Liver (tissue), 9 donors: ENCODE measurements around the gene ABTB2. TPM values are rescaled to one million over a fixed set of nuclear protein-coding genes. Genes with fewer than 3 reads are reported as not detected.
A peak's percentile ranks its signal among the peaks of the same experiment; 100 is the strongest.
"Not testable (repeated sequence)": the region's sequence is repeated elsewhere in the genome, so short reads cannot be mapped to it uniquely, and the experiment has no call there.

ENCODE experiments used
- DNase-seq: peaks from one replicate; pipeline ENCODE4 v3.0.0-alpha.2; 2017; ENCODE audit warnings: low spot score
- H3K27ac ChIP-seq, 2 donors: one replicate each; pipeline ENCODE4 v1.7.0; 2013; ENCODE audit warnings: inconsistent platforms in 2 of 2, low read length in 2 of 2, control low read depth in 1 of 2, low read depth in 1 of 2, mild to moderate bottlenecking in 1 of 2
- H3K27me3 ChIP-seq, 4 donors: one replicate each; pipeline versions ENCODE4 v1.6.1 to v1.7.0; 2013; ENCODE audit warnings: low read length in 3 of 4, inconsistent platforms in 1 of 4, mild to moderate bottlenecking in 1 of 4, moderate library complexity in 1 of 4; ENCODE audit not compliant: control insufficient read depth in 4 of 4, insufficient read depth in 4 of 4
- H3K36me3 ChIP-seq, 4 donors: one replicate each; pipeline versions ENCODE4 v1.6.1 to v1.7.0; 2013; ENCODE audit warnings: low read length in 3 of 4, mild to moderate bottlenecking in 3 of 4, low read depth in 1 of 4, moderate library complexity in 1 of 4; ENCODE audit not compliant: control insufficient read depth in 4 of 4, insufficient read depth in 3 of 4
- H3K4me1 ChIP-seq, 4 donors: one replicate each; pipeline versions ENCODE4 v1.6.1 to v1.7.0; 2013; ENCODE audit warnings: low read length in 3 of 4, mild to moderate bottlenecking in 3 of 4, moderate library complexity in 1 of 4; ENCODE audit not compliant: control insufficient read depth in 4 of 4, insufficient read depth in 4 of 4
- H3K4me3 ChIP-seq, 3 donors: one replicate each; pipeline versions ENCODE4 v1.6.1 to v1.7.0; 2013; ENCODE audit warnings: low read length in 3 of 3, control low read depth in 1 of 3, low read depth in 1 of 3, mild to moderate bottlenecking in 1 of 3
- H3K9ac ChIP-seq, 2 donors: one replicate each; pipeline ENCODE4 v1.7.0; 2013; ENCODE audit warnings: low read length in 2 of 2, mild to moderate bottlenecking in 2 of 2, moderate library complexity in 2 of 2, control low read depth in 1 of 2, low read depth in 1 of 2
- H3K9me3 ChIP-seq, 4 donors: one replicate each; pipeline versions ENCODE4 v1.6.1 to v1.7.0; 2013; ENCODE audit warnings: low read length in 3 of 4; ENCODE audit not compliant: control insufficient read depth in 4 of 4
- EGR1 ChIP-seq, 2 donors: IDR thresholded peaks; 2 replicates each; pipeline ENCODE4 v1.6.1; 2016 to 2018; ENCODE audit warnings: antibody characterized with exemption in 2 of 2, low read depth in 2 of 2
- FOXA1 ChIP-seq: IDR thresholded peaks from 2 replicates; pipeline ENCODE4 v1.6.1; 2016; ENCODE audit warnings: antibody characterized with exemption
- FOXA2 ChIP-seq: IDR thresholded peaks from 2 replicates; pipeline ENCODE4 v1.6.1; 2016; ENCODE audit warnings: antibody characterized with exemption
- GABPA ChIP-seq, 2 donors: IDR thresholded peaks in 1 of 2; conservative IDR thresholded peaks in 1 of 2; 2 replicates each; pipeline ENCODE4 v1.6.1; 2016; ENCODE audit warnings: antibody characterized with exemption in 2 of 2, mild to moderate bottlenecking in 1 of 2, moderate library complexity in 1 of 2
- HNF4A ChIP-seq, 2 donors: conservative IDR thresholded peaks; 2 replicates each; pipeline ENCODE4 v1.6.1; 2016; ENCODE audit warnings: antibody characterized with exemption in 2 of 2, mild to moderate bottlenecking in 2 of 2
- JUND ChIP-seq, 2 donors: IDR thresholded peaks; 2 replicates each; pipeline ENCODE4 v1.6.1; 2016; ENCODE audit warnings: antibody characterized with exemption in 2 of 2
- NR2F2 ChIP-seq: IDR thresholded peaks from 2 replicates; pipeline ENCODE4 v1.6.1; 2016; ENCODE audit warnings: antibody characterized with exemption
- RAD21 ChIP-seq, 2 donors: IDR thresholded peaks; 2 replicates each; pipeline ENCODE4 v1.6.1; 2016; ENCODE audit warnings: antibody characterized with exemption in 2 of 2, mild to moderate bottlenecking in 2 of 2
- RXRA ChIP-seq, 2 donors: IDR thresholded peaks; 2 replicates each; pipeline ENCODE4 v1.6.1; 2017 to 2018; ENCODE audit warnings: antibody characterized with exemption in 2 of 2, mild to moderate bottlenecking in 1 of 2
- SP1 ChIP-seq: IDR thresholded peaks from 2 replicates; pipeline ENCODE4 v1.6.1; 2018; ENCODE audit warnings: antibody characterized with exemption, mild to moderate bottlenecking
- TAF1 ChIP-seq: conservative IDR thresholded peaks from 2 replicates; pipeline ENCODE4 v1.6.1; 2016; ENCODE audit warnings: antibody characterized with exemption, mild to moderate bottlenecking
- YY1 ChIP-seq: IDR thresholded peaks from 2 replicates; pipeline ENCODE4 v1.6.1; 2016; ENCODE audit warnings: antibody characterized with exemption, mild to moderate bottlenecking
- WGBS: extraction: QIAGEN DNeasy Blood & Tissue Kit; methylation state at CpG from one replicate; pipeline ENCODE4 v1.1.7; 2013; 5-methylcytosine and 5-hydroxymethylcytosine counted together
- polyA plus RNA-seq, 2 donors: library from polyadenylated mRNA; stranded (reverse) in 1 of 2; unstranded in 1 of 2; fragments of 200-250 nt in 1 of 2; fragments of >200 nt in 1 of 2; fragmentation: Nextera tagmentation in 1 of 2; extraction: Ambion mirVana in 1 of 2; gene quantifications; one replicate each; pipeline versions ENCODE4 v1.2.1 to v1.2.3, GENCODE V29; 2013 to 2015
- total RNA-seq, 2 donors: library from RNA; depleted of rRNA; stranded (reverse); fragments of >200 nt; gene quantifications; one replicate each; pipeline ENCODE4 v1.2.3, GENCODE V29; 2014
- TF ChIP-seq, protein P1 (sequence below): IDR thresholded peaks from 2 replicates; pipeline ENCODE4 v1.6.1; 2016; ENCODE audit warnings: antibody characterized with exemption
- TF ChIP-seq, protein P2 (sequence below): IDR thresholded peaks from 2 replicates; pipeline ENCODE4 v1.6.1; 2016; ENCODE audit warnings: antibody characterized with exemption
- donor health status: healthy.
- donor health status: healthy.
- donor health status: healthy.
- donor health status: healthy.
- donor health status: healthy.

The ABTB2 gene
- total and polyA plus RNA-seq, 4 donors, result 2.4 to 8.9 (median 6.1) TPM

DNA sequence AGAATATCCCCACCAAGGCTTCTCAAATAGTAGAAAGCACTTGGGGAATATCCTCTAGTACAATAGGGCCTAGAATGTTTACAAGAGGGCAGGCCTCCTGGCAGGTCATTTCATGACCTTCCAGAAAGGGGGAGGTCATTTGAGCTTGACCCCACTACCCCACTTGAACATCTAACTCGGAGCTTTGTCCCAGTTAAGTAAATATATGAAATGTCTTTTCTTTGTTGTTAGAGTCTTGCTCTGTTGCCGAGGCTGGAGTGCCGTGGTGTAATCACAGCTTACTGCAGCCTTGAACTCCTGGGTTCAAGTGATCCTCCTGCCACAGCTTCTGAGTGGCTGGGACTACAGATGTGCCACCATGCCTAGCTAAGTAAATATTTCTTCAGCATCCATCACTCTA is 108.4 kb downstream of the ABTB2 start:
- TF ChIP-seq SP1, result no peak
- TF ChIP-seq YY1, result no peak
- TF ChIP-seq NR2F2, result no peak
- no peak for TF ChIP-seq EGR1 (IDR thresholded peaks at IDR 0.05; ENCODE audit: low read depth in 2 of 2)
- TF ChIP-seq, protein P1, sequence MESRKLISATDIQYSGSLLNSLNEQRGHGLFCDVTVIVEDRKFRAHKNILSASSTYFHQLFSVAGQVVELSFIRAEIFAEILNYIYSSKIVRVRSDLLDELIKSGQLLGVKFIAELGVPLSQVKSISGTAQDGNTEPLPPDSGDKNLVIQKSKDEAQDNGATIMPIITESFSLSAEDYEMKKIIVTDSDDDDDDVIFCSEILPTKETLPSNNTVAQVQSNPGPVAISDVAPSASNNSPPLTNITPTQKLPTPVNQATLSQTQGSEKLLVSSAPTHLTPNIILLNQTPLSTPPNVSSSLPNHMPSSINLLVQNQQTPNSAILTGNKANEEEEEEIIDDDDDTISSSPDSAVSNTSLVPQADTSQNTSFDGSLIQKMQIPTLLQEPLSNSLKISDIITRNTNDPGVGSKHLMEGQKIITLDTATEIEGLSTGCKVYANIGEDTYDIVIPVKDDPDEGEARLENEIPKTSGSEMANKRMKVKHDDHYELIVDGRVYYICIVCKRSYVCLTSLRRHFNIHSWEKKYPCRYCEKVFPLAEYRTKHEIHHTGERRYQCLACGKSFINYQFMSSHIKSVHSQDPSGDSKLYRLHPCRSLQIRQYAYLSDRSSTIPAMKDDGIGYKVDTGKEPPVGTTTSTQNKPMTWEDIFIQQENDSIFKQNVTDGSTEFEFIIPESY, result no peak
- no peak for TF ChIP-seq GABPA (IDR thresholded peaks at IDR 0.05 in 1 of 2, conservative IDR thresholded peaks at IDR 0.05 in 1 of 2)
- TF ChIP-seq HNF4A (conservative IDR thresholded peaks at IDR 0.05), result no peak
- no peak for TF ChIP-seq FOXA2

DNA sequence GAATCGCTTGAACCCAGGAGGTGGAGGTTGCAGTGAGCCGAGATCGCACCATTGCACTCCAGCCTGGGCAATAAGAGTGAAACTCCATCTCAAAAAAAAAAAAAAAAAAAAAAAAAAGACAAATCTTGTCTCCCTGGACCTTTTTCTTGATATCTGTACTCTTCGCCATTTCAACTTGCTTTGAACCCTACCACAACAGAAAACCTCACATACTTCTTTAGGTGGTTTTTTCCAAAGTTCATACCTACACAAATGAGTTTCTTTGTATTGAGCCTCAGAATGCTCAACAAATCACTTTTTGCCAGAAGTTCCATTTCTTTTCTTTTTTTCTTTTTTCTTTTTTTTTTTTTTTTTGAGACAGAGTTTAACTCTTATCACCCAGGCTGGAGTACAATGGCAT is 111.3 kb downstream of the ABTB2 start:
- DNase-seq, H3K9ac ChIP-seq, H3K27ac ChIP-seq, H3K27me3 ChIP-seq, H3K36me3 ChIP-seq, H3K9me3 ChIP-seq, H3K4me3 ChIP-seq: not testable (repeated sequence)
- 95% methylated on average over 4 of the region's 4 CpGs for WGBS
- H3K4me1 ChIP-seq, result peaks cover 13 to 29% (median 25%) of the 10 kb centered on the region in 4 donors

More for the DNA sequence above, 108.4 kb downstream of the ABTB2 start:
- H3K9ac ChIP-seq, result no peak overlapping the region
- no peaks in the 10 kb centered on the region for H3K9me3 ChIP-seq
- WGBS, result 34% methylated on average over 3 of the region's 3 CpGs
- H3K27ac ChIP-seq, result no peak overlapping the region
- no peaks in the 10 kb centered on the region for H3K27me3 ChIP-seq
- DNase-seq, result no peak
- peaks cover 6 to 19% (median 18%) of the 10 kb centered on the region in 4 donors for H3K4me1 ChIP-seq
- H3K36me3 ChIP-seq, result no peaks in the 10 kb centered on the region
- H3K4me3 ChIP-seq, result no peak overlapping the region

DNA sequence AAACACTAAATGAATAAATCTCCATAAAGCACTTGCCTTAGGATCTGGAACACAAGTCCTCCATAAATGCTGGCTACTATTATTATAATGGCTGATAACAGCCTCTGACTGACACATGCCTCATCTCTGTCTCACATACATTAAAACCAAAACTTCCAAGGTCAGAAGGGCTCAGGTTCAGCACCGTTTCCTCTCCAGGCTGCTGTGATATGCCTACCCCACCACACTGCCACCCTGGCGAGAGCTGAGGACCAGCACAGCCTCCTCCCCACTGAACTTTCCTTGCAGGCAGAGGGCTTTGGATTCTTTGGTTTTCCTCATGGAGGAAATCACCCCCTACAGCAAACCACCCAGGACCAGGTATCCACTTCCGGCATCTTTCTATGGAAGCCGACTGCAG is 112.8 kb downstream of the ABTB2 start:
- Histone ChIP-seq H3K9ac (no peak overlapping the region), H3K27me3 (no peaks in the 10 kb centered on the region), H3K36me3 (no peaks in the 10 kb centered on the region), H3K27ac (peak overlapping the region; percentile 21 to 74), H3K4me3 (no peak overlapping the region), H3K4me1 (peaks cover 13 to 27% (median 25%) of the 10 kb centered on the region in 4 donors), H3K9me3 (no peaks in the 10 kb centered on the region)
- TF ChIP-seq TAF1 (no peak), JUND (IDR thresholded peaks at IDR 0.05) (no peak), EGR1 (IDR thresholded peaks at IDR 0.05; ENCODE audit: low read depth in 2 of 2) (no peak), RXRA (IDR thresholded peaks at IDR 0.05) (no peak), FOXA1 (no peak), RAD21 (IDR thresholded peaks at IDR 0.05) (no peak)
- TF ChIP-seq, protein P2, sequence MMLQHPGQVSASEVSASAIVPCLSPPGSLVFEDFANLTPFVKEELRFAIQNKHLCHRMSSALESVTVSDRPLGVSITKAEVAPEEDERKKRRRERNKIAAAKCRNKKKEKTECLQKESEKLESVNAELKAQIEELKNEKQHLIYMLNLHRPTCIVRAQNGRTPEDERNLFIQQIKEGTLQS, result no peak
- WGBS, result 81% methylated on average over 4 of the region's 4 CpGs
- no peak for DNase-seq
